H9 (cell line): ENCODE data around the gene FEZ2. TPM values are rescaled to one million over a fixed set of nuclear protein-coding genes. Genes with fewer than 3 reads are reported as not detected.

Experiments used
- DNase-seq: peaks from one replicate; pipeline ENCODE4 v3.0.0-alpha.2; 2017
- H2AFZ ChIP-seq: one replicate; pipeline ENCODE4 v1.6.1; 2013; ENCODE audit warnings: mild to moderate bottlenecking, low read length, control low read depth, moderate library complexity
- H2AK5ac ChIP-seq: 2 replicates; pipeline ENCODE4 v1.6.1; 2013; ENCODE audit warnings: low read length, control low read depth, mixed read lengths; ENCODE audit not compliant: insufficient read length
- H2BK120ac ChIP-seq: one replicate; pipeline ENCODE4 v1.6.1; 2013; ENCODE audit warnings: low read depth, mild to moderate bottlenecking, low read length, control low read depth, inconsistent platforms; ENCODE audit not compliant: poor library complexity, severe bottlenecking
- H2BK12ac ChIP-seq: 2 replicates; pipeline ENCODE4 v1.6.1; 2013; ENCODE audit warnings: low read length, control low read depth, mixed read lengths, low read depth; ENCODE audit not compliant: insufficient read length
- H2BK15ac ChIP-seq: 2 replicates; pipeline ENCODE4 v1.6.1; 2013; ENCODE audit warnings: low read depth, low read length, control low read depth
- H2BK20ac ChIP-seq: one replicate; pipeline ENCODE4 v1.6.1; 2013; ENCODE audit warnings: low read depth, mild to moderate bottlenecking, low read length, control low read depth, inconsistent platforms; ENCODE audit not compliant: poor library complexity, severe bottlenecking
- H2BK5ac ChIP-seq: 2 replicates; pipeline ENCODE4 v1.6.1; 2013; ENCODE audit warnings: low read length, control low read depth, mixed read lengths; ENCODE audit not compliant: insufficient read length
- H3K14ac ChIP-seq: 2 replicates; pipeline ENCODE4 v1.6.1; 2013; ENCODE audit warnings: low read length, control low read depth; ENCODE audit not compliant: insufficient read depth
- H3K18ac ChIP-seq: 2 replicates; pipeline ENCODE4 v1.6.1; 2013; ENCODE audit warnings: low read depth, mild to moderate bottlenecking, mixed read lengths, low read length, control low read depth; ENCODE audit not compliant: insufficient read length
- H3K23ac ChIP-seq: 2 replicates; pipeline ENCODE4 v1.6.1; 2013; ENCODE audit warnings: low read length, control low read depth, mixed read lengths, low read depth; ENCODE audit not compliant: insufficient read length
- H3K23me2 ChIP-seq: 2 replicates; pipeline ENCODE4 v1.6.1; 2013; ENCODE audit warnings: low read depth, mild to moderate bottlenecking, mixed read lengths, low read length, control low read depth; ENCODE audit not compliant: insufficient read length, poor library complexity, severe bottlenecking
- H3K27ac ChIP-seq: 2 replicates; pipeline ENCODE4 v1.5.1; 2013; ENCODE audit warnings: low read length, control low read depth, mixed read lengths, low read depth; ENCODE audit not compliant: insufficient read length
- H3K27me3 ChIP-seq: 2 replicates; pipeline ENCODE4 v1.6.1; 2013; ENCODE audit warnings: low read length, control low read depth, inconsistent platforms; ENCODE audit not compliant: insufficient read depth
- H3K4ac ChIP-seq: 2 replicates; pipeline ENCODE4 v1.6.1; 2013; ENCODE audit warnings: low read depth, mild to moderate bottlenecking, control low read depth, inconsistent platforms, low read length, moderate library complexity
- H3K4me1 ChIP-seq: 2 replicates; pipeline ENCODE4 v1.6.1; 2013; ENCODE audit warnings: low read length, control low read depth, inconsistent platforms; ENCODE audit not compliant: insufficient read depth
- H3K4me2 ChIP-seq: 2 replicates; pipeline ENCODE4 v1.6.1; 2013; ENCODE audit warnings: low read length, control low read depth, mixed read lengths; ENCODE audit not compliant: insufficient read length, insufficient read depth
- H3K56ac ChIP-seq: 2 replicates; pipeline ENCODE4 v1.6.1; 2013; ENCODE audit warnings: low read depth, mild to moderate bottlenecking, mixed read lengths, low read length, control low read depth; ENCODE audit not compliant: insufficient read length
- H3K79me1 ChIP-seq: 2 replicates; pipeline ENCODE4 v1.6.1; 2013; ENCODE audit warnings: low read depth, mild to moderate bottlenecking, moderate library complexity, low read length, control low read depth, inconsistent platforms; ENCODE audit not compliant: insufficient read depth, poor library complexity, severe bottlenecking
- H3K79me2 ChIP-seq: 2 replicates; pipeline ENCODE4 v1.6.1; 2013; ENCODE audit warnings: low read length, control low read depth, inconsistent platforms; ENCODE audit not compliant: insufficient read depth
- H3K9ac ChIP-seq: 2 replicates; pipeline ENCODE4 v1.6.1; 2013; ENCODE audit warnings: low read length, control low read depth, mixed read lengths; ENCODE audit not compliant: insufficient read length; ENCODE audit errors: extremely low read depth
- H3K9me3 ChIP-seq: one replicate; pipeline ENCODE4 v1.6.1; 2013; ENCODE audit warnings: low read depth, low read length, inconsistent platforms; ENCODE audit not compliant: control insufficient read depth
- H3T11ph ChIP-seq: one replicate; pipeline ENCODE4 v1.6.1; 2013; ENCODE audit warnings: mild to moderate bottlenecking, low read length, control low read depth, inconsistent platforms
- H4K20me1 ChIP-seq: one replicate; pipeline ENCODE4 v1.6.1; 2013; ENCODE audit not compliant: control insufficient read depth, insufficient read length, insufficient read depth
- H4K5ac ChIP-seq: 2 replicates; pipeline ENCODE4 v1.6.1; 2013; ENCODE audit warnings: low read depth, mild to moderate bottlenecking, mixed read lengths, low read length, control low read depth; ENCODE audit not compliant: insufficient read length
- H4K8ac ChIP-seq: replicated peaks from 2 replicates; pipeline ENCODE4 v1.6.1; 2013; ENCODE audit warnings: low read length, control low read depth, mixed read lengths, low read depth; ENCODE audit not compliant: insufficient read length
- H4K91ac ChIP-seq: 2 replicates; pipeline ENCODE4 v1.6.1; 2013; ENCODE audit warnings: low read depth, mild to moderate bottlenecking, moderate library complexity, mixed read lengths, low read length, control low read depth; ENCODE audit not compliant: insufficient read length
- H3K27ac Mint-ChIP-seq, 3 experiments: 2 replicates in 2 of 3; 3 replicates in 1 of 3; pipeline ENCODE4 v1.8.0; 2020 to 2021; ENCODE audit warnings: mixed read lengths in 3 of 3, mild to moderate bottlenecking in 1 of 3, moderate library complexity in 1 of 3
- H3K27me3 Mint-ChIP-seq: 2 replicates; pipeline ENCODE4 v1.8.0; 2021; ENCODE audit warnings: low read depth, mild to moderate bottlenecking, moderate library complexity, mixed read lengths
- H3K36me3 Mint-ChIP-seq, 3 experiments: 2 replicates in 2 of 3; 3 replicates in 1 of 3; pipeline ENCODE4 v1.8.0; 2020 to 2021; ENCODE audit warnings: low read depth in 3 of 3, mixed read lengths in 3 of 3; ENCODE audit not compliant: insufficient read depth in 1 of 3
- H3K4me1 Mint-ChIP-seq, 2 experiments: 2 replicates each; pipeline ENCODE4 v1.8.0; 2020; ENCODE audit warnings: mixed read lengths in 2 of 2
- H3K4me3 Mint-ChIP-seq, 2 experiments: 2 replicates in 1 of 2; 3 replicates in 1 of 2; pipeline ENCODE4 v1.8.0; 2020 to 2021; ENCODE audit warnings: mild to moderate bottlenecking in 2 of 2, mixed read lengths in 2 of 2, moderate library complexity in 1 of 2
- H3K9me3 Mint-ChIP-seq, 2 experiments: 2 replicates in 1 of 2; 3 replicates in 1 of 2; pipeline ENCODE4 v1.8.0; 2020; ENCODE audit warnings: mild to moderate bottlenecking in 2 of 2, mixed read lengths in 2 of 2, moderate library complexity in 1 of 2
- CTCF ChIP-seq: fragments of 200-600 bp; sonication (generic); conservative IDR thresholded peaks from 3 replicates; pipeline ENCODE4 v1.8.0; 2021; ENCODE audit warnings: antibody characterized with exemption, mild to moderate bottlenecking
- WGBS: extraction: QIAGEN DNeasy Blood & Tissue Kit; methylation state at CpG from one replicate; pipeline ENCODE4 v1.1.7; 2013; ENCODE audit warnings: missing lambda C conversion rate, low lambda C conversion rate, mixed read lengths; ENCODE audit not compliant: insufficient read length; ENCODE audit errors: extremely low coverage; 5-methylcytosine and 5-hydroxymethylcytosine counted together
- total RNA-seq: library from RNA; stranded (reverse); gene quantifications from 2 replicates; pipeline ENCODE4 v1.2.1, GENCODE V29; 2021

Gene FEZ2
- total RNA-seq, 1 experiment from 2014 or later, result 27.7 TPM

GRCh38 chr2:36565712-36566111, 32.3 kb downstream of the FEZ2 start:
- Mint-ChIP-seq H3K27ac (no peak overlapping the region), H3K36me3 (peaks cover 4 to 24% (median 14%) of the 10 kb centered on the region in 3 experiments; a peak in 5 of 7 replicates), H3K9me3 (no peaks in the 10 kb centered on the region), H3K4me3 (no peak overlapping the region), H3K4me1 (peaks cover 33 to 36% of the 10 kb centered on the region in 2 experiments), H3K27me3 (no peaks in the 10 kb centered on the region)
- Histone ChIP-seq H4K20me1 (no peaks in the 10 kb centered on the region), H3K14ac (no peak overlapping the region), H2BK120ac (no peak overlapping the region), H3K9me3 (no peaks in the 10 kb centered on the region), H2BK15ac (no peak overlapping the region), H2BK5ac (no peak overlapping the region), H3K23me2 (no peaks in the 10 kb centered on the region), H2BK12ac (no peak overlapping the region), H3K79me2 (no peaks in the 10 kb centered on the region), H3K23ac (no peak overlapping the region), H2AK5ac (no peak overlapping the region), H3K27ac (no peak overlapping the region), H4K91ac (no peak overlapping the region), H3K79me1 (no peaks in the 10 kb centered on the region), H3K27me3 (no peaks in the 10 kb centered on the region), H4K8ac (no peak overlapping the region), H3K56ac (no peak overlapping the region), H3K4me1 (peaks cover 6% of the 10 kb centered on the region; the same call in 1 of the 2 replicates), H3T11ph (no peak overlapping the region), H3K4me2 (no peak overlapping the region), H2AFZ (no peak overlapping the region), H3K9ac (no peak overlapping the region), H3K18ac (no peak overlapping the region), H3K4ac (no peak overlapping the region), H2BK20ac (no peak overlapping the region), H4K5ac (no peak overlapping the region)
- no peak for DNase-seq
- no CpG with 5 or more reads among the region's 4 CpGs for WGBS
- no peak for TF ChIP-seq CTCF
